ENCODE data around the gene IPO4. TPM values are rescaled to one million over a fixed set of nuclear protein-coding genes. Genes with fewer than 3 reads are reported as not detected.

IPO4 gene
- total and polyA plus RNA-seq, 2 of the 4 experiments (the other 2 are of a cell fraction), result 37.6 to 39.4 TPM

DNA sequence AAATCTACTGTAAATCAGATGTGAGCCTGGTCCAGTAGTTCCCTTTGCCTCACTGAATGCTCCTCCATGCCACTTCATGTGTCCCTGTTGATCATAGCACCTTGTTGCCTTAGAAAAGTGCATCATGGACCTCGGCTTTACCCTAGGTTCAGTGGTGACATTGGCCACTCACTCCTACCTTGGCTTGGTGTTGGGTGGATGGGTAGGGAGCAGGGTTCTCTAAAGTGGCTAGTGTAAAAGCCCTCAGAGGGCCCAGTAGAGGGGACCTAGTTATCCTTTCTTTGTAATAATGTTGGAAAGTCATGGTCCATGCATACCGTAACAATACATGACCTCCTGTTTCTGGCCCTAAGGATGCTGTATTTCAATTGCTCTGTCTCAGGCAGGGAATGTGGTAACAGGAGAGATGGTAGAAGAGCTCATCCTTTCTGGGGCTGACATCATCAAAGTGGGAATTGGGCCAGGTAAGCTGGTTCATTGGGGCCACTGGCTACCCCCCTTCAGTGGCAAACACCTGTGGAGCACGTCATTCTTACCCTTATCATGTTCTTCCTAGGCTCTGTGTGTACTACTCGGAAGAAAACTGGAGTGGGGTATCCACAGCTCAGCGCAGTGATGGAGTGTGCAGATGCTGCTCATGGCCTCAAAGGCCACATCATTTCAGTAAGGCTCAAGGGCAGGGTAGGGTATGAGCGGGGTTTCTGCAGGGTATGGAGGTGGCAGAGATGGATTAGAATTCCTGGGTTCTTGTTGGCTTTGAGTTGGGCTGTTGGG is 48.3 kb upstream of the IPO4 start (continued):
- no peak for TF ChIP-seq POLR2A (IDR thresholded peaks at IDR 0.05; ENCODE audit: low read depth, low read length)

DNA sequence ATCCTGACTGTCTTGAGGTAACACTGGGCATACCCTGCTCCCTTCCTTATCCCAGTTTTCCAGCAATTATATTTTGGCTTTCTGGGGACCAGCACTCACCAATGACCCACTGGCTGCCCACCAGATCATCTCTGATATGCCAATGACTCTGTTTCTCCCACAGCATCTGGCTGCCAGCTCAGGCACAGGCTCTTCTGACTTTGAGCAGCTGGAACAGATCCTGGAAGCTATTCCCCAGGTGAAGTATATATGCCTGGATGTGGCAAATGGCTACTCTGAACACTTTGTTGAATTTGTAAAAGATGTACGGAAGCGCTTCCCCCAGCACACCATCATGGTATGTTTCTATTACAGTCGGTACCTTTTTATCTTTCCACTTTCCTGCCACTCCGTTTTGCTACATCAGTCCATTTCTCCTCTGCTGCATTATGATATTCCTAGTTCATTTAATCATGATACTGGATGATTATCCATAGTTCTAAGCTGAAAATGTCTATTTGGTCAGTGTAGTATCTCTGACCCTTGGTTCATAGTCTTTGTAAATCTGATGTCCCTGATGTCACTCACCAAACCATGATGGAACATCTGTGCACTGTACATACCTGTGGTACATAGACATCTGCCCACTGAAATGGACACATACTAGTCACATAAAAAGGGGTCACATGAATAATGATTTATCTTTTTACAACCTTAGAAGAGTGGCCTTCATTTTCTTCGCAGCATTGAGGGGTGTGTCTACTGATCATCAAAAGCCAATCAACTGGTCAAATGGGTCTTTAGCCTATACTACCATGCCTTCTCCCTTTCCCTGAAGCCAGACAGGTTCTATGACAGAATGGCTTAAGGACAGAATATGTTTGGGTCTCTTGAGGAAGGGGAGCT is 47.4 kb upstream of the IPO4 start:
- Histone ChIP-seq H3K36me3 (ENCODE audit: control insufficient read depth, insufficient read depth, low read length) (peaks cover 43% of the 10 kb centered on the region), H2BK5ac (ENCODE audit: low read depth, low read length, poor library complexity, severe bottlenecking) (no peak overlapping the region), H3K4ac (ENCODE audit: low read depth, low read length) (no peak overlapping the region), H2BK15ac (ENCODE audit: low read depth, low read length) (no peak overlapping the region), H2AFZ (replicated peaks; ENCODE audit: low read length, poor library complexity) (no peak overlapping the region), H3K4me1 (ENCODE audit: control insufficient read depth, insufficient read depth, low read length) (peaks cover 14% of the 10 kb centered on the region), H3K79me1 (ENCODE audit: low read depth in 1 of 2, low read length in 2 of 2) (peaks cover 65 to 92% of the 10 kb centered on the region in 2 experiments), H3K27ac (ENCODE audit: insufficient read depth, low read length) (no peak overlapping the region), H4K91ac (ENCODE audit: insufficient read depth, low read depth, low read length) (no peak overlapping the region), H3K56ac (ENCODE audit: extremely low read depth, insufficient read depth, low read length) (no peak overlapping the region), H4K8ac (ENCODE audit: low read depth in 2 of 2, low read length in 2 of 2) (no peak overlapping the region), H3K23ac (ENCODE audit: low read depth, low read length) (no peak overlapping the region), H3K9ac (ENCODE audit: low read depth, low read length) (no peak overlapping the region), H3K18ac (ENCODE audit: low read depth, low read length) (no peak overlapping the region), H3K14ac (replicated peaks; ENCODE audit: low read depth, low read length) (no peak overlapping the region), H3K9me3 (ENCODE audit: control insufficient read depth, insufficient read depth, low read length) (no peaks in the 10 kb centered on the region), H3K27me3 (ENCODE audit: control insufficient read depth, insufficient read depth, low read length) (no peaks in the 10 kb centered on the region), H3K4me2 (ENCODE audit: low read depth, low read length) (no peak overlapping the region), H2BK120ac (ENCODE audit: low read depth, low read length) (no peak overlapping the region), H3K4me3 (ENCODE audit: insufficient read depth, low read depth, low read length) (no peak overlapping the region), H4K5ac (ENCODE audit: low read depth, low read length) (no peak overlapping the region), H2BK20ac (ENCODE audit: low read depth, low read length) (no peak overlapping the region), H2AK9ac (replicated peaks; ENCODE audit: low read depth, low read length, poor library complexity) (no peak overlapping the region), H2AK5ac (ENCODE audit: low read depth, low read length) (no peak overlapping the region), H4K20me1 (ENCODE audit: insufficient read depth, low read length) (peaks cover 4% of the 10 kb centered on the region), H3K9me1 (ENCODE audit: insufficient read depth, low read length) (peaks cover 28% of the 10 kb centered on the region)
- WGBS, 2 experiments (ENCODE audit: extremely low coverage in 2 of 2, insufficient read length in 1 of 2), result no CpG with 5 or more reads among the region's 5 CpGs
- in situ Hi-C loops (cut with MboI; ENCODE audit: low sequenced_read_pairs) (loop anchor here (10.0 kb wide), 1 partner anchor 199 kb away; no protein-coding TSS in a partner anchor), dilution Hi-C loops (cut with HindIII; ENCODE audit: low sequenced_read_pairs, unreplicated experiment) (no loop called here), intact Hi-C loops (cut with micrococcal nuclease) (no loop called here)
- ATAC-seq (ENCODE audit: low read depth), result no peak
- CTCF ChIA-PET, result interaction anchor here (0.6 to 0.7 kb wide), 2 partner anchors 59 to 72 kb away, joined by 3 read pairs; partner anchors contain the start of gene CIDEB
- BruUV-seq (replicated peaks), result no TSS peak
- DNase-seq, result no peak
- TF ChIP-seq SMC3 (IDR thresholded peaks at IDR 0.05; ENCODE audit: low read depth, low read length) (no peak), MAFK (IDR thresholded peaks at IDR 0.05; ENCODE audit: low read depth, low read length) (no peak), CHD1 (IDR thresholded peaks at IDR 0.05; ENCODE audit: low read depth, low read length) (no peak), RFX5 (IDR thresholded peaks at IDR 0.05; ENCODE audit: low read depth, low read length) (no peak), RAD21 (IDR thresholded peaks at IDR 0.05; ENCODE audit: low read length) (no peak), BHLHE40 (IDR thresholded peaks at IDR 0.05; ENCODE audit: low read depth, low read length) (no peak)
- TF ChIP-seq, protein P1, sequence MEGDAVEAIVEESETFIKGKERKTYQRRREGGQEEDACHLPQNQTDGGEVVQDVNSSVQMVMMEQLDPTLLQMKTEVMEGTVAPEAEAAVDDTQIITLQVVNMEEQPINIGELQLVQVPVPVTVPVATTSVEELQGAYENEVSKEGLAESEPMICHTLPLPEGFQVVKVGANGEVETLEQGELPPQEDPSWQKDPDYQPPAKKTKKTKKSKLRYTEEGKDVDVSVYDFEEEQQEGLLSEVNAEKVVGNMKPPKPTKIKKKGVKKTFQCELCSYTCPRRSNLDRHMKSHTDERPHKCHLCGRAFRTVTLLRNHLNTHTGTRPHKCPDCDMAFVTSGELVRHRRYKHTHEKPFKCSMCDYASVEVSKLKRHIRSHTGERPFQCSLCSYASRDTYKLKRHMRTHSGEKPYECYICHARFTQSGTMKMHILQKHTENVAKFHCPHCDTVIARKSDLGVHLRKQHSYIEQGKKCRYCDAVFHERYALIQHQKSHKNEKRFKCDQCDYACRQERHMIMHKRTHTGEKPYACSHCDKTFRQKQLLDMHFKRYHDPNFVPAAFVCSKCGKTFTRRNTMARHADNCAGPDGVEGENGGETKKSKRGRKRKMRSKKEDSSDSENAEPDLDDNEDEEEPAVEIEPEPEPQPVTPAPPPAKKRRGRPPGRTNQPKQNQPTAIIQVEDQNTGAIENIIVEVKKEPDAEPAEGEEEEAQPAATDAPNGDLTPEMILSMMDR (conservative IDR thresholded peaks at IDR 0.05; ENCODE audit: low read depth, low read length), result no peak
- POLR2A ChIA-PET (ENCODE audit: unreplicated experiment), result no interaction called here
